Ramos (cell line): ENCODE results near the gene EWSR1.
"Not testable (repeated sequence)": the region's sequence is repeated elsewhere in the genome, so short reads cannot be mapped to it uniquely, and the experiment has no call there.

Source experiments
- in situ Hi-C: fragments of 300-500 bp; cut with MboI; formaldehyde crosslinking; loops from one replicate; pipeline ENCODE4 v1.14.3; 2022; ENCODE audit warnings: low sequenced_read_pairs; ENCODE audit not compliant: unreplicated experiment

Gene EWSR1

DNA sequence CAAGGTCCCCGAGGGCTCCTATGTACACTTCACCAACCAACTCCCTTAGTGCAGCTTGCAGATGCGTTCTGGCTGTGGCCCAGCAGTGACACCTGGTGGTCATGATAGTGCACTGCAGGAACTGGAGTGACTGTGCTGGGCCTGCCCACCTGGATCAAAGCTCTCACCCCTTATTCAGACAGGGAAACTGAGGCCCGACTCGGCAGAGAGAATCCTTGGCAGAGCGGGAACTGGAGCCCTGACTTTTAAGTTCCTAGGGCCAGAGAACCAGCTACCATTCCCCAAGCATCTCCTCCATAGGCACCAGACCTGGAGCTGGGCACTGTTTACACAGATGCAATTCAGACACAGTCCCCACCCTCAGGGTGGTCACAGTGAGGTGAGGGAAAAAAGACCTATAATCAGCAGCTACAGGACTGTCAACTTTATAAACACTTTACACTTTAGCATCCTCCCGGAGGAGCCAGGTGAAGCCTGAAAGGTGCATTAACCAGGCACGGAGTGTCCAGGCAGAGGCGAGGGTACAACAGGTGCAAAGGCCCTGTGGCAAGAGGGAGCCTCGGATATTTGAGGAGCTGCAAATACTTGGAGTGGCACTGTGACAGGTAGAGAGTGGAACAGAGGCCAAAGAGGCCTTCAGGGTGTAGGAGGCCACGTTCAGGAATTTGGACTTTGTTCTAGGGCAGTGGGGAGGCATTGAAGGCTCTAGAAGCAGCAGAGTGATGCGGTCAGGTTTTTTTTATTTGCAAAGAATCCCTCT lies 22.3 kb upstream of the EWSR1 start:
- in situ Hi-C loops, result no loop called here

DNA sequence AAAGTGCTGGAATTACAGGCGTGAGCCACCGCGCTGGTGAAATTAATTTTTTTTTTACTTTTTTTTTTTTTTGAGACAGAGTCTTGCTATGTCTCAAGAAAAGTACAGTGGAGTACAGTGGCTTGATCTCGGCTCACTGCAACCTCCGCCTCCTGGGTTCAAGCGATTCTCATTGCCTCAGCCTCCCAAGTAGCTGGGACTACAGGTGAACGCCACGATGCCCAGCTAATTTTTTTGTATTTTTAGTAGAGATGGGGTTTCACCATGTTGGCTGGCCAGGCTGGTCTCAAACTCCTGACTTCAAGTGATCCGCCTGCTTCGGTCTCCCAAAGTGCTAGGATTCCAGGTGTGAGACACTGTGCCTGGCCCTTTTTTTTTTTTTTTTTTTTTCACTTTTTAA lies 20.2 kb upstream of the EWSR1 start:
- in situ Hi-C loops, result not testable (repeated sequence)

DNA sequence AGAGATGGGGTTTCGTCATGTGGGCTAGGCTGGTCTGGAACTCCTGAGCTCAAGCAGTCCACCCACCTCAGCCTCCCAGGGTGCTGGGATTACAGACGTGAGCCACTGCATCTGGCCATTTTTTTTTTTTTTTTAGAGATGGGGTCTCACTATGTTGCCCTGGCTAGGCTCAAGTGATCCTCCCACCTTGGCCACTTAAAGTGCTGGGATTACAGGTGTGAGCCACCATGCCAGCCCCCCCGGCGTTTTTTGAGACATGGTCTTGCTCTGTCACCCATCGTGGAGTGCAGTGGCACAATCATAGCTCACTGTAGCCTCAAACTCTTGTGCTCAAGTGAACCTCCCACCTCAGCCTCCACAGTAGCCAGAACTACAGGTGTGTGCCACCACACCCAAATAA lies 16.8 kb upstream of the EWSR1 start:
- in situ Hi-C loops, result no loop called here

DNA sequence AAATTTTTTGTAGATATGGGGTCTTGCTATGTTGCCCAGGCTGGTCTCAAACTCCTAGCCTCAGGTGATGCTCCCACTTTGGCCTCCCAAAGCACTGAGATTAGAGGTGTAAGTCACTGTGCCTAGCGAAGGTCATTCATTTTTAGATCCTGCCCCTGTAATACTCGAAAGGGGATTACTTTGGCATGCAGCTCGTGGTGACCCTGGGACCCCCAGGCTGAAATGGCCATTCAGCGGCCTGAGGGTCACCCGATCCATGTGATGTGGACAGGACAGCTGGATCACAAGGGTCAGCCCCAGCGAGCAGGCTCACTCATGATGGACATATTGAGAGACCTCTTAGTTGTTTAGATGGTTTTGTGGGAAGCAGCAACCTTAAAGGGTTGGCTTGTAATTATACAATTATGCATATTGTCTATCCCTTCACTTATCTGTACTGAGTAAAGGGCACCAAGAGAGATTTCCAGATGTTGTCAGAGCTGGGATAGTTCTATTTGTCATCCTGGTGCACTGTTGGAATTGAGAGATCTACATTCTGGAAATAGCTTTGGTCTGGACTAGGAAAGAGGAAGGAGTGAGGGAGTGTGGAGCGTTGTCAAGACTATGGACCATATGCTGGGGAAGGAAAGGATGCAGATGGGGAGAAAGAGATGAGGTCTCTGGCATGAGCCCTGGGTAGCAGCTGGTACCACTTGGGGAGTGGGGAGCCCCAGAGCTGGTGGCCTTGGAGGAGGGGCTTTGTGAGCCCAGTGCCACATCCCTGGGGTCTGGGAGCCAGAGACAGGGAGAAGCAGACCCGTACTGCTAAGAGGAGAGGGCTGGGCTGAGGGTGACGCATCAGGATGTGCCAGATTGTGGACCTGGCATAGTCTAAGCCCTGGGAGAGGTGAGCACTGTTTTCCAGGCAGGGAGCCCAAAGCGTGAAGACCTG lies 15.8 kb upstream of the EWSR1 start:
- in situ Hi-C loops, result no loop called here

DNA sequence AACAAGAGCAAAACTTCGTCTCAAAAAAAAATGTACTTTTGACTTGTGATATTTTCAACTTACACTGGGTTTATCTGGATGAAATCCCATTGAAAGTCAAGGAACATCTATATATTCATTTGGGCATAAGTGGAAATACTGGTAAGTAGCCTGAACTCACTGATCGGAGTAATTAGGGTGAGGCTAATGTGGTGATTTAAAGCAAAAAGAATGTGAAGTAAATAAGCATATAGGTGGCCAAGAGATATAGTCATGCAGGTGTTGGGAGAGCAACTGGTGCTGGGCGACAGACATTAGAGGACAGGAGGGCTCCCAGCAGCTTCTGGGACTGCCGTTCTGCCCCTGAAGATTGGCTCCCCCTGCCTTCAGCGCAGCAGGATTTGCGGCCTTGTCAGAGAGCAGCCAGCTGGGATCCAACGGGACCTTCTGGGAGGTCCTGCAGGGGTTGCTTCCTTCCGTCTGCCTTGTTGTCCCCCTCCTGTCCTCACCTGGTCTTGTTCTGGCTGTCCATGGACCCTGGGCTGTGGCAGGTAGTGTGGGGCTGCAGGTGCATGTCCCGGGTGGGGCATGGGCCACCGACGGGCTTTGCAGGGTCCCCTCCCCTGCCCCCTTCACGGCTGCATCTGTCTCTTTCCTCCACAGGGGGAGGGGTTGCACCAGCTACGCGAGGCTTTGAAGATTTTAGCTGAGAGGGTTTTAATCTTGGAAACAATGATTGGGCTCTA lies 14.3 kb upstream of the EWSR1 start:
- in situ Hi-C loops, result no loop called here

DNA sequence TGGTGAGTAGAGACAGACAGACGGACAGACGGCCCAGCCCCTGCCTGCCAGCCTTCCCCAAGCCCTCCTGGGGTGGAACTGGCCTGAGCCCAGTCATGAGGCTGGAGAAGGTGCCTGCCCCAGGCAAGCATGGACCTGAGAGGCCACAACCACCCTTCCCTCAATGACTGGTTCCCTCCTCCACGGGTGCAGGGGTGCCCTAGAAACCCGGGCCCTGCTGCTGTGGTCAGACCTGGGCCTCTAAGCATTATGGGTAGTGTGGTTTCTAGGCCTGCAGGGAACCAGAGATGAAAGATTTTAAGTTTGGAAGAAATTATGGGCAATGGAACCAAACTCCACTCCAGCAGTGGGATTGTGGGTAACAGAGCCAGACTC lies 13.8 kb upstream of the EWSR1 start:
- in situ Hi-C loops, result no loop called here

DNA sequence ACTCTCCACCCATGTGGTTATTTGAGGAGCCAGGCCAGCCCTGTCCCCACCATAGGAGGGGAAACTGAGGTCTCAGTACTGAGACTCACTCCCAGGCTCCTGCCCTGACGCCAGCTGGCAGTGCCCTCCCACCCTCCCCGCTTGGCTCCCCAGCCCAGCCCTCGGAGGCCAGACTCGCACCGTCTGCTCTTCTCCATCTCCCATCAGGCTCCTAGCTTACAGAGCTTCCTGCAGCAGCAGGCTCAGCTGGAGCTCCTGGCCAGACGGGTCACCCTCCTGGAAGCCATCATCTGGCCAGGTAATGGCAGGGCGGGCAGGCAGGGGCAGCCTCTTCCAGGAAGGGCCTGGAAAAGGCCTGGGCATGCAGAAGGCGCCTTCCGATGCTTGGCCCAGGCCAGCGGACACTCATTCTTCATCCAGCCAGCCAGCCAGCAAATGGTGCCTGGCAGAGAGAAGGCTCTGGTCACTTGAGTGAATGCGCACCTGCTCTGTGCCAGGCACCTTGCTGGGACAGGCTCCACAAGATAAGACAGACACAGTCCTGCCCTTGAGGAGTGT lies 12.9 kb upstream of the EWSR1 start:
- in situ Hi-C loops, result no loop called here

DNA sequence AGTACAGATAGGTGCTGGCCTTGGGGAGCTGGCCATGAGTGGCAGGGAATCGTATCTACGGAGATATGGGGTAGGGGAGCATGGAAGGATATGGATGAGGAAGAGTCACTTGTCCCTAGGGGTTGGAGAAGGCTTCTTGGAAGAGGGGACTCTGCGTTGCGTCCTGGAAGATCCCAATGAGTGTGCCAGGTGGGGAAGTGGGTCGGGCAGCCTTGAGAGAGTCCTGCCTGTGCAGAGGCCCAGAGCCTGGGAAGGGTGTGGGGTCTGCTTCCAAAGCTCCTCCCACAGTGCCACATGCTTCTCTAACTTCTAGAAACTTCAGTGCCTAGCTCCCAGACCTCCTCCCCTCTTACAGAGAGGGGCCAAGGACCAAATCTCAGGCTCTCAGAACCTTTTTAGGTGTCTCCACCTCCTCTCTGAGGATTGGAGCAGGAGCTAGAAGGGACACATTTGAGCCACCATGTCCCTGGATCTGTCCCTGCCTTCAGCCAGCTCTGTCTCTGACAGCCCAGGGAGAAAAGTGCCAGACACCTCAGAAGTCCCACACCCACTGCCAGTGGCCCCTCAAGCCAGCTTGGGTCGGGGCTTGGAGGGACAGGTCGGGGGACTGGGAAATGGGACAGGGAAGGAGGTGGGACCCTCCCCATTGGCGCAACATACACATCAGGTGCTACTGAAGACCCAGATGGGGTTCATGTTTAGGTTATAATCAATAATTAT lies 11.3 kb upstream of the EWSR1 start:
- in situ Hi-C loops, result no loop called here

DNA sequence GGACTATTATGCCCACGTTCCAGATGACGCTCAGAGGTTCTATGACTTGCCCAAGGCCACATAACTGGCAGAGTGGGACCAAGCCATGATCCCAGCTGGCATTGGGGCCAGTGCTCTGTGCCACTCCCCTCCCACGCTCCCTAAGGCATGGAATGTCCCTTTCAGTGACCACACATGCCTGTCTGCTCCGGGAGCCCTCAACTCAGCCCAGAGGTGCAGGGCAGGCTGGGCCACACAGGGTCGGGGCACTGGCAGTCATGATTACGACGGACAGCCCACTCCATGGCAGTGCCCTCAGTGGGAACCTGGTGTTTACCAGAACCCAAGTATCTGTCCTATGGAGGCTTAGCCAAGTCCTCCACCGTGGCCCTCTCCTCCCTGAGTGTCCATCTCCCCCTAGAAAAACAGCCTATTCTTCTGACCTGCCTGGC lies 10.3 kb upstream of the EWSR1 start:
- in situ Hi-C loops, result no loop called here

DNA sequence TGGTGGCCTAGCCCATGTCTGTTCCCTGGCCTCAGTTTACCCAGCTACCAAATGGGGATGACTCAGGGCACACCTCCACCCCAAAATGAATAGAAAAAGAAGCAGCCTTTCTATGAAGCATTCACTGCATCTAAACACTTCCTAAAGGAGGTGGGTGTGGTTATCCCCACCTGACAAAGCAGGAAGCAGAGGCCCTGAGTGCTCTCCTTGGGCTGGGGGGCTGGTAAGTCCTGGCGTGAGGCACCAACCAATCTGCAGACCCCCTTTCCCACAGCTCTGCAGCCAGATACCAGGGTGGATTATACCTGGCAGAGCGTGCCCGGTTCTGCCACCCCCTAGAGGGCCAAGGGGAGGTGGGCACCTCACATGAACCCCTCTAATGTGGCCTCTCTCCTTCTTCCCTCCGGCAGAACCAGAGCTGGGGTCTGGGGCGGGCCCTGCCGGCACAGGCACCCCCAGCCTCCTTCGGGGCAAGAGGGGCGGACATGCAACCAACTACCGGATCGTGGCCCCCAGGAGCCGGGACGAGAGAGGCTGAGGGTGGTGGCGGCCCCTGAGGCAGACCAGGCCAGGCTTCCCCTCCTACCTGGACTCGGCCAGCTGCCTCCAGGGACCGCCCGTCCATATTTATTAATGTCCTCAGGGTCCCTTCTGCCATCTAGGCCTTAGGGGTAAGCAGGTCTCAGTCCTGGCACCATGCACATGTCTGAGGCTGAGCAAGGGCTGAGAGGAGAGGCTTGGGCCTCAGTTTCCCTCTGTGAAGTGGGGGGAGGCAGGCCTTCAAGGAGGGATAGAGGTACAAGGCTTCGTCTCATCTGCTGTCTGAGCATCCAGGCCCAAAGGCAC lies 9.4 kb upstream of the EWSR1 start:
- in situ Hi-C loops, result no loop called here

DNA sequence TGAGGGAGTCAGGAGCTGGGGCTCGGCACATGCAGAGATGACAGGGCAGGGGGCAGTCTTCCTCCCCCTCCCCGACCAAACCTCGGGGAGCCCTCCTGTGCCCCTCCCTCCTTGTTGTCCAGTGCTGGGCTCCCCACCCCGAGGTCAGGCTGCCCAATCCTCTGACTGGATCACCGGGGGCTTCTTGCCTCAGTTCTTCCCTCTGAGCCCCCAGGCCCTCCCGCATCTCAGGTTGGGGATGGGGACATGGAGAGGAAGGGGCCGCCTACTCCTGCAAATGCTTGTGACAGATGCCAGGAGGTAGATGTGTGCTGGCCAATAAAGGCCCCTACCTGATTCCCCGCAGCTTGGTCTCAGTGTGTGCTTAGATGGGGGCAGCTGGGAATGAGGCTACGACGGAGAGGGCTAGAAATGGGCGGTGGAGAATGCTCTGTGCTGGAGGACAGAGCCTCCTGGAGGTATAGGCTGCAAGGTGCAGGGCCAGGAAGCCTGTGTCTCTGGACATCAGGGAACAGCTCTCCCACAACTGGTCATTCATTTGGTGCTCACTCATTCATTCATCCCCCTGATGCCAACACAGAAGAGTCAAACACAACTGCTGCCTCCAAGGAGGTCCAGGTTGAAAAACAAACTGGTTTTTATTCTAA lies 8.7 kb upstream of the EWSR1 start:
- in situ Hi-C loops, result no loop called here

DNA sequence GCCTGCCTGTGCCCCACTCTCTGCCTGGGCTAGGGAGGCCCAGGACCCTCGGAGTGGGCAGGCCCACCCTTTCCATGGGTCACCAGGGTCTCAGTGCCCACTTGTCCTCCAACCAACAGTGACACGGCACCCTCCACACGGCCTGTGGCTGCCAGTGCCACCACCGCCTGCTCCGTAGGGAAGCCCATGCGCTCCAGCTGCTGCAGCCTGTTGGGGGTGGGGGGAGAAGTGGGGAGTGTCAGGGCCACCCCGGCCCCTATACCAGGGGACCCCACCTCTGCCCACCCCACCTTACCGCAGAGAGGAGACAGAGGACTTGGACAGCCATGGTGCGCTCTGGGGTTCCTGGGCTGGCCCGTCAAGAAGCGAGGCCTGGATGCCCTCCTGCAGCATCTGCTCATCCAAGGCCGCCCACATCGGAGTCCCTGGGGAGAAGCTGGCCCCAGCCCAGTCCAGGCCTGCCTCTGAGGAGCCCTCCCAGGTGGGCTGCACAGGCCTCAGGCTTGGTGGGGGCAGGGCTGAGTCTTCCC lies 8.0 kb upstream of the EWSR1 start:
- in situ Hi-C loops, result no loop called here

DNA sequence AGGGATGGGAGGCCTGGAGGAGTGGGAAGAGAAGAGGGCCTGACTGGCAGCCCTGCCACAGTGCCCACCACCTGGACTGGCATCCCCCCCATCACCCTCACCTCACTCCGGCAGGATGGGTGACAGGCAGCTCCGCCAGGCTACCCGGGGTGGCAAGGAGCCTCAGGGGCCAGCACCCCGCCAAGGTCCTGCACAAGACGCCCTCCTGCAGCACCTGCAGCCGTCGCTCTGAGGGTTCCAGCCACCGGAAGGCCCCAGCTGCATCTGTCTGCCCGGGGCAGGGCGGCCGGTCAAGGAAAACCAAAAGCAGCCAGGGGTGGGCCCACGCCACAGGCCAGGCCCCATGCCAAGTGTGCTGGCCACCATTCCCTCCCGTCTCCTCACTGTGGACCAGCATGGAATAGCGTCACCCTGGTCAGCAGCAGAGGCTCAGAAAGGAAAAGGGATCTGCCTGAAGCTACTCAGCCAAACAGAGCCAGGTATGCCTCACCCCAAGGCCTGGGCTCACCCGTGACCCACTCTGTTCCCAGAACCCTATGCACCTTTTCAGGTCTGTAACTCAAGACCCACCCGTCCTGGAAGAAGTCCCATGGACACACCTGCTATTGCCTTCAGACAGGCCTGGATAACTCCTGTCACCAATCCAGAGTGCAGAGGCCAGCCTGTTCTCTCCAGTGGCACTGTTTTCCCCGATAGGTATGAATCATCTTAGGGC lies 7.3 kb upstream of the EWSR1 start:
- in situ Hi-C loops, result no loop called here

DNA sequence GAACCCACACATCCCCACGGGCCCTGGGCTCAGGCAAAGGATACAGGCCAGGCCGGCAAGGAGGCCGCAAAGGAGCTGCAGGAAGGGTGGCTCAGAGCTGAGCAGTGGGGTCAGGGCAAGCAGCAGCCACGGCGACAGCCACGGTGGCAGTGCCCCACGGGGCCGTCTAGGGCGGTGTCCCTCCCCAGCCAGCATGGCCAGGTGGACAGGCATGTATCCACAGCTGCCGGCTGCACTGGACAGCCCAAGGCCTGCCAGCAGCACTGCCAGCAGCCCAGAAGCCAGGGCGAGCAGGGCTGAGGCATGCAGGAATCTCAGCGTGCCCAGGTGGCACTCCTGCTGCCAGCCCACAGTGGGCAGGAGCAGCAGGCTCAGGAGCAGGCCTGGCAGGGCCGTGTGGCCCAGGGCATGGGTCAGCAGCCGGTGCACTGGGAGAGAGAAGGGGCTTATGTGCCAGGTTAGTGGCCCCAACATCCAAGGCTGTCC lies 4.2 kb upstream of the EWSR1 start:
- in situ Hi-C loops, result no loop called here

DNA sequence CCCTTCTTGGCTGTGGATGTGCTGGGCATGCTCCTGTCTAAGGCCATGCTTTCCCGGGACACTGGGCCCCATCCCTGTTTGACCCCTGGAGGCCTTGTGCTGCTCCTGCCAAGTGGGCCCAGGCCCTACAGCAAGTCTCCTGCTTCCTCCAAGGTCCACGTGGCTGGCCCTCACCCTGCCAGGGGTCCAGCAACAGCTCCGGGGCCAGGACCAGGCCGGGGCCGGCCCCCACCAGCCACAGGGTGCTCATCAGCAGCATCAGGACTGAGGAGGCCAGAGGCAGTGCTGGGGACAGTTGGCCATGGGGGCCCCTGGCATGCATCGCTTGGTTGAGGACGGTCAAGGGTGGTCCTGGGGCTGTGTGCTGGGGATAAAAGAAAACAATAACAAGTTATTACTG lies 2.8 kb upstream of the EWSR1 start:
- in situ Hi-C loops, result no loop called here

DNA sequence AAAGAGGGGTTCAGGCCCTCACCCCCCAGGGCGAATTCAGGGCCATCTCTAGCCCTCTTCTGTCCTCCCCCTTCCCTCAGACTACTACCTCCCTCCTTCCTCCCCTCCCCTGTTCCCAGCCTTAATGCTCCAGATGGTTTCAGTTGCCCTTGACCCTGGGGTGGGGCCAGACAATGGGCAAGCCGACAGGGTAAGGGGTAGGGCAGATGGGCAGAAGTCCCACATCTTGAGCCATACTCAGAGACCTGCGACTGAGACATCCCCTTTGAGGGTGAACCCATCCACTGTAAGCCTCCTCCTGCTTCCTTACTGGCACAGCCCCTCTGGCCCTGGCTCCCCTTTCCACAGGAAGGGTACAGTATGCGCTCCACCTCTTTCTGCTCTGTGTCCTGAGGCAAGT lies 2.1 kb upstream of the EWSR1 start:
- in situ Hi-C loops, result no loop called here

DNA sequence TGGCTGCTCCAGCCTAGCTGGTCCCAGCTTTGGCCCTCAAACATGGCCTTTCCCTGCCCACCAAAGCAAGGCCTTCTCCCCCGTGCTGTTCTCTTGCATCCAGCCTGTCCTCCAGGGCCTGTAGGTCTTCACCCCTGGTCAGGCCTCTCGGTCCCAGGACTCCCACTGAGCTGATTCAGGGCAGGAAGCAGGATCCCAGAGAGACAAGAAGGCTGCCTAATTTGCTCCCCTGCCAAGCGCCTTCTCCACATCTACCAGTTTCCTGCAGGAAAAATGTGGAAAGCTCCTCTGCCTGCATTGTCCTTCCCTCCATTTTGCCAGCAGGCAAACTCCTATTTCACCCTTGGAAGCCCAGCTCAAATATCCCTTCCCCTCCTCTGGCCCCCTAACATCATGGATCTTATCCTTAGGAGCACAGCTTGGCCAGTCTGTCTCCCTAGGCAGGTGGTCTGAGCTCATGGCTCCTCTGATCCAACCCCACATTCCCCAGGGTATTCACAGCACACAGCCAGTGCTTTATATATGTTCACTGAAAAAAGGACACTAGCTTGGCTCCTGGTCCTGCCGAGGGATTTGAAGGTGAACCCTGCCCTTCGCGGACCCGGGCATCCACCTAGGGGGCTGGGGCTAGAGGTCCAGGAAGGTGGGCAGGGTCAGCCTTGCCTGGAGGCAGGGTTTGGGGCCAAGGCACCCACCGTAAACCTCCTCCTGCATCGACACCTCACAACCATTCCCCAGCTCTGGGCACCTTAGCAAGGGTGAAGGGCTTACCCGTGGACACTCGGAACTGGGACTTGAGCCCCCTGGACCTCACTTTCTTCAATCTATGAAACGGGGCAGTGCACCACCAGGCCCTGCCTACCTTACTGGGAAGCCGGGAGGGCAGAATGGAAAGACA lies 1.3 kb upstream of the EWSR1 start:
- in situ Hi-C loops, result no loop called here
